Cortex of kidney (tissue), 1 donor: ENCODE results near the gene HSD11B2.
"Not testable (repeated sequence)": the region's sequence is repeated elsewhere in the genome, so short reads cannot be mapped to it uniquely, and the experiment has no call there.

Experiments
- DNase-seq: peaks from one replicate; lab custom pipeline; 2025; lab: John Stamatoyannopoulos, UW

HSD11B2 gene

DNA sequence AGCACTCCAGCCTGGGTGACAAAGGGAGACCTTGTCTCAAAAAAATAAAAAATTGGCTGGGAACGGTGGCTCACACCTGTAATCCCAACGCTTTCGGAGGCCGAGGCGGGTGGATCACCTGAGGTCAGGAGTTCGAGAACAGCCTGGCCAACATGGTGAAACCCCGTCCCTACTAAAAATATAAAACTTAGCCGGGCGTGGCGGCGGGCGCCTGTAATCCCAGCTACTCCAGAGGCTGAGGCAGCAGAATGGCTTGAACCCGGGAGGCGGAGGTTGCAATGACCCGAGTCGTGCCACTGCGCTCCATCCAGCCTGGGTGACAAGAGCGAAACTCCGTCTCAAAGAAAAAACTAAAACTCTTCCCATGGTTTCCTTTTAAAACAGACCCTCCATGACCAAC, 15.5 kb upstream of the HSD11B2 start:
- not testable (repeated sequence) for DNase-seq

DNA sequence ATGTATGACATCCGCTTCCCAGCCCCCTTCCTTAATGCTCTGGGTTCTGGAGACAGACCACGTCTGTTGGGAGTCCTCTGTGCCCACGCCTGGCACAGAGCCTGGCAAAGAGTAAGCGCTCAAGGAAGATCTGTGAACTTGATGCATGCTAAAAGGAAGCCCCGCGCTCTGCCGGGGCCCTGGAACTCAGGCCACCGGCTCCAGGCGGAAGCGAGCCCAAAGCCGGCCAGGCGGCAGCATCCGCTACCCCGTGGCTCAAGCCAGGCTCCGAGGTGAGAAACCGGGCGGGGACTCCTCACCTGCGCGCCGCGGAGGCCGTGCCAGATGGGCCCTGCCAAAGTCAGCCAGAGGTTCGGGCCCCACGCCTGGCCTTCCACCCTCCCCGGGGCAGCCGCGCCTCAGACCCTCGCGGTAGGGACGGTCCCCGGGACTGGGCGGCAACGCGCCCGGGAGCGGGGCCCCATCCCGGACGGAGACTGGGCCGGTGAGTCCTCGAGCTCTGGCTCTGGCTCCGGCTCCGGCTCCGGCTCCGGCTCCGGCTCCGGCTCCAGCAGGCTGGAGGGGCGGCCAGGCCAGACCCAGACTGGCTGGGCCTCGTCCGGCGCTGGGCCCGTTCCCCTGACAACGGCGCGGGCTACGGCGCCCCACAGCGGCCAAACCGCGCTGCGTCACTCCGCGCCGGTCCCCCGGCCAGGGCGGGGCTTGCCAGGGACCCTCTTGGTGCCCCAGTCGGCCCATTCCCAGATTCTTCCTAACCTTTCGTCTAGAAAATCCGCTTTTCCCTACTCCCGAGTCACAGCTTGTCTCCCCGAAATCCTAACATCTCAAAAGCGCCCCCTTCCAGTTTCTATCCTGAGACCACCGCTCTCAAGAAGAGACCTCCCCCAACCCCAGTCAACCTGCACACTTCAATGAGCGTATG, 14.8 kb upstream of the HSD11B2 start, which contains the start of gene ZDHHC1:
ZDHHC1 (minus strand) TSS at position 606 of the 922 bp plus-strand sequence. CDS start 8,702 bp downstream, outside the sequence.
- DNase-seq: no peak

DNA sequence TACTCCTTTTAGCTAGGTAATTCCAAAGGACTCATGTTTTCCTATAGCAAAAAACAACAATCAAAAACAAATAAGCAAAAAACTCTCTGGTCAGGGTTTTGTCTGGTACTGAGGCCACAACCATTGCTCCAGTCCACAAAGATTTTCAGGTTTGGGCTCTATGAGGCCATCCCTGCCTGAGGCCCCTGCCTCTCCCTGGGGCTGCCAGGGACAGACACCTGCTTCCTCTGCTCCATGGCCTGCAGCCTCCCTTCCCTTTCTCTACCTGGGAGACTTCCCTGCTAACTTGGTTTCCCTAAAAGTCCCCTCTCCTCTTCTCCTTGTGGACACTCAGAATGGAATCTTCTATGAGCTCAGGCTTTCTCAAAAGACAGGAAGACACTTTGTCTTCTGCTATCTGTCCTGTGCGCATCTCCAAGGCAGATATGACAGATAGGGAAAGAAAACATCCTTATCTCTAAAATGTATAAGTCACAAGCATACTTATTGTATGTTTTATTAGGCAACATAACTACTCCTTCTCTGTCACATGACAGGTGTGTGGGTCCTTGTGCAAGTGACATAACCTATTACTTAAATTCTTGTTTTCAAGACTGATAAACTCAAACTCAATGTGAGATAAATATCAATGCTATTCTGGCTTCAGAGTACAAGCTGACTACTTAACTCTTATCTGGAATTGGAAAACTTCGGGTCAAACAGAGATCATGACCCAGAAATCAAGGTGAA, 13.4 kb upstream of the HSD11B2 start:
- DNase-seq: no peak

- no peak for DNase-seq
Observed at GRCh38 chr16:67419502-67419901, 11.4 kb upstream of the HSD11B2 start.

DNA sequence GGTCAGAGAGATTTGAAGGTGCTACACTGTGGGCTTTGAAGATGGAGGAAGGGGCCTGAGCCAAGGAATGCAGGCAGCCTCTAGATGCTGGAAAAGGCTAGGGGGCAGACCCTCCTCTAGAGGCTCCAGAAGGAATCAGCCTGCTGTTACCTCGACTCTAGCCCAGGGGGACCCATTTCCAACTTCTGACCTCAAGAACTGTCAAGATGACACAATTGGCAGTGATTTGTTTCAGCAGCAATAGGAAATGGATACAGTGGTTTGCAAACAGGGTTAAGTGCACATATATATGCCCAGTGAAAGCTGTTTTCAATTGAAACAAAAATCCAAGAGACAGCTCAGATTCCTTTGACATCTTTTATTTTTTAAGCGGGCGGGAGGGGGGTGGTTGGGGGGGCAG, 11.0 kb upstream of the HSD11B2 start:
- no peak for DNase-seq

GRCh38 chr16:67421030-67421429, 9.9 kb upstream of the HSD11B2 start:
- no peak for DNase-seq

DNA sequence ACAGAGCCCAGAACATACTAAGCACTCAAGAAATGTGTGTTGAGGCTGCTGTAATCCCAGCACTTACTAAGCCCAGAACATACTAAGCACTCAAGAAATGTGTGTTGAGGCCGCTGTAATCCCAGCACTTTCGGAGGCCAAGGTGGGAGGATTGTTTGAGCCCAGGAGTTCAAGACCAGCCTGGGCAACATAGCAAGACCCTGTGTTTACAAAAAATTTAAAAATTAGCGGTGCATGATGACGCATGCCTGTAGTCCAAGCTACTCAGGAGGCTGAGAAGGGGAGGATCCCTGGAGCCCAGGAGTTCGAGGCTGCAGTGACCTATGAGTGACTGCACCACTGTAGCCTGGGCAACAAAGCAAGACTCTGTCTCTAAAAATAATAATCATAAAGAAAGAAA, 7.9 kb upstream of the HSD11B2 start:
- DNase-seq: no peak

DNA sequence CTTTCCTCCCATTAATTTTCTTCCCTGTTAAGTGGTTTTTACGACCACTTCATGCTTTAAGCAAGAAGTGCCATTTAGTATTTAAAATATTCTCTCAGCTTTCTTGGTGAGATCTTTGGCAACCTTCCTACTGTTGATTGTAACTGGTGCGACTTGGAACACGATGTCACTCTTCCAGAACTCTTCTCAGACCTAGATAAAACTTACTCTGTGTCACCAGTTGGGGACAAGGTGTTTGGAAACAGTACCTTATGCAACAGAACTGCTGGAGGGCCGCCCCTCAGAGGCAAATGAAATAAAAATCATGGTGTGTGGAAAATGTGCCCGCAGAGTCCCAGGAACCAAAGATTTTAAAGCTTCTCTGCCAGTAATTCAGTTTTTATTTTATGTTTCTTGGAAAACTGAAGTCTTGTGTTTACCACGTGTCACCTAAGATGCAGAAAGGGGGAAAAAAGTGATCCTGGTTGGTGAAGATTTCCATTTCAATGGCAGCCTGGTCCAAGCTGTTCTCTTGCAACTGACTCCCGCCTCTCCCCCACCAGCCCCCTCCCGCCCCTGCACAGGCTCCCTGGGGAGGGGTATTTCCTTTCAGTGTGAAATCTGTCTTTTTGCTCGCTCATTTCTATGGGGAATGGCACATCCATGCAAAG, 7.2 kb upstream of the HSD11B2 start:
- no peak for DNase-seq

DNA sequence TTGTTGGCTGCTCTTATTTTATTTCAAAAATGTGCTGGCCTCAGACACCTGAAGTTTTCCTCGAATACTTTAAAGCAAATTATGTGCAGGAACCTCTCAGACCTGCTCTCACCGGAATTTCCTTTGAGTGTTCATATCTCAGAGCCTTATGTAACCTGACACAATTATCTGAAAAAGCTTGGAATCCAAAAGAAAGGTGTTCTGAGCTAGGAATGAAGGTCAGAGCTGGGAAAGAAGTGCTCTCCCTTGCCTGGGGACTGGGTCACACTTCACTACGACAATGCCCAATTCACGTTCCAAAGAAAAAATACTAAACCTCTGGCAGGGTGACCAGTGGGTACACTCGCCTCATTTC, 6.7 kb upstream of the HSD11B2 start:
- DNase-seq: no peak

GRCh38 chr16:67425061-67425460, 5.9 kb upstream of the HSD11B2 start:
- no peak for DNase-seq

DNA sequence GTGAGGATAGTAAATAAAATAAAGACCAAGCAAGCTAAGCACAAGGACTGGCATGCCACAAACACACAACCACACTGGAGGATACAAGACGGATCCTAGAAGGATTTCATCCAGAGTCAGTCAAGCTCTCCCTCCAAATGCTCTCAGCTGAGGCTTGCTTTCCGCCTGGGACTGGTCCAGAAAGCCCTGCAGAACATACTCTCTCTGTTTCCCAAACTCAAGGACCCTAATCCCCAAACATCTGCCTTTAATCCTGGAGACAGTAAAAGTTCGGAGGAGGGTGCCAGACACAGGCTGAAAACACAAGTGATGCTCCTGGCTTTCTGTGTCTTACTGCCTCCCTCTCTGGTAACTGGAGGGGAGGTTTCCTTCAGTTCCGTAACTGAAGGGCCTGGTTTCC, 5.3 kb upstream of the HSD11B2 start:
- DNase-seq: no peak

DNA sequence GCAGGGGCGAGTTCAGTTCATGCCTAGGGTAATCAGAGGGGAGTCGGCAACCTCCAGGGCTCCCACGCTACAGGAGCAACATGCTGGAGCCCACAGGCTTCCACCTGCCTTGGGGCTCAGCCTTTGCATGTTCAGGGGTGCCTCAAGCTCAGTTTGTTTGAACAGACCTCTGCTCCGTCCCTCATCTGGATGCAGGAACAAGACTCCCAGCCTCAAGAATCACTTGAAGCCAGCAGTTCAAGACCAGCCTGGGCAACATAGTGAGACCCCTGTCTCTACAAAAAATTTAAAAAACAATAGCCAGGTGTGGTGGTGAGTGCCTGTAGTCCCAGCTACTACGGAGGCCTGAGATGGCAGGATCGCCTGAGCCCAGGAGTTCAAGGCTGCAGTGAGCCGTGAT, 4.9 kb upstream of the HSD11B2 start:
- DNase-seq: no peak

DNA sequence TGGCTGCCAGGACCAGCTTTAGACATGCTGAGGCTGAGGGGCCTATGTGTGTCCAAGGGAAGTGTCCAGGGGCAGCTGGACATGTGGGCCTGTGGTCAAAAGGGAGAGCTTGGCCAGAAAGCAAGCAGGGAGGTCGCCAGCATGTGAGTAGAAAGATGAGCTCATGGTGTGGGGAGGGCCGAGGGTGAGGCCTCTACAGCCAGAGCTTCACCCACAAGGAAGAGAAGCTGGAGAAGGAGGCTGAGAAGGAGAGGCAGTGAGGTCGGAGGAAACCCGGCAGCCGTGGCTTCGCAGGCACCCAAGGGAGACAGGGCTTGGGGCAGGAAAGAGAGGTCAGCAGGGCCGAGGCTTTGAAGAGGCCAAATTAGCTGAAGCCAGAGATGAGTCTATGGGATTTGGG, 4.0 kb upstream of the HSD11B2 start:
- DNase-seq: no peak

GRCh38 chr16:67428146-67428731, 2.7 kb upstream of the HSD11B2 start:
- DNase-seq: no peak

DNA sequence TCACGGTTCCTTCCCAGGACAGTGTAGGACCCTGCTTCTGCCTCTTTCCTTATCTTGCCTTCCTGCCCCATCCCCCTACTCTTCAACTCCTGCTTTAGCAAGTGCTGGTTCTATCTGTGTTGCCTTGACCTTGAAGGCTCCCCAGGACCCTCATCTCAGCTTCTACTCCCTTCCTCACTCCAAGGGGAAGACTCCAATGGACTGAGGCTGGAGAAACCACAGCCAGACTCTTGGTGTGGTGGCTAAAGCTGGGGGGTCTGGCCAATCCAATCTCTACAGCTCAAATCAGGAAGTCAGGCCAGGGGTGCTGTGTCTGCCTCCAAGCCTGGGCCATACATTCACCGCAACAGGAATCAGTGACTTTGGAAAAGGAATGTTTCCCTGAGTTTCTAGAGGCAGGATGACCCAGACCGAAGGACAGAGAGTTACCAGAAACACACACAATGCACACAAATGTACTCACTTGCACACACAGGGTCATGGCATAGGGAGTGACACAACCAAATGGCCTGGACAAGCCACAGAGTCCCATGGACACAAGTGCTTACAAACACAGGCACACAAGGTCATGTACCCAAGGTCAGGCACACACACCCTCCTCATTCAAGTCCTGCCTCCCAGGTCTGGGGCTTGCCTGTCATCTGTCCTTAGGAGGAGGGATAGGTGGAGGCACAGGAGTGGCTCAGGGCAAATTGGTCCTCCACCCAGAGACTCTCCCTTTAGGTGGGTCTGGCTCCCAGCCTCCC, 1.7 kb upstream of the HSD11B2 start:
- no peak for DNase-seq

GRCh38 chr16:67429799-67430503, 970 bp upstream of the HSD11B2 start:
- no peak for DNase-seq

DNA sequence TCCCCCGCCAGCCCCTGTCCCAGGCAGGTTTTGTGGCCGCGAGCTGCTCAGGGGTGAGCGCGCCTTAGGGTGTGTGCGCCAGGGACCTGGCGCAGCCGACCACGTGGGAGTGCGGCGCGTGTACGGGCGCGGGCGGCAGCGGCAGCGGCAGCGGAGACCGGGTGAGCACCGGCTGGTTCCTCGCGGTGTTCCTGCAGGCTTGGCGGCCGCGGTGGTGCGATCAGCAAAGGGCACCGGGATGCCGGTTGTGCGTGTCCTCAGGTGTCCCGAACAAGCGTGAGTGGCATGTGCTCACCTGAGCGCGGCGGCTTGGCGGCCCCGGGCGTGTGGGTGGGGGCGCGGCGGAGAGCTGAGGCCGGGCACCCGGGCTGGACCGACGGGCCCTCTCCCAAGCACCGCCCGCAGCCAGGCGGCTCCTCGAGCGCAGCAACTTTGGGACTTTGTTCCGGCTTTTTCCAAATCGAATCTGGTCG, 381 bp upstream of the HSD11B2 start:
- DNase-seq: no peak

GRCh38 chr16:67431775-67432505, 1.0 kb downstream of the HSD11B2 start:
- DNase-seq: no peak

- no peak for DNase-seq
Observed at GRCh38 chr16:67432506-67432890, 1.6 kb downstream of the HSD11B2 start.

- DNase-seq: no peak
Observed at GRCh38 chr16:67433131-67433719, 2.3 kb downstream of the HSD11B2 start.
